SK-N-SH treated with all-trans-retinoic acid at 6 μM for 48 hours (cell line): Measurements from ENCODE around the gene HNF1A.

Source experiments
- ATAC-seq: fragments of 200-7000 bp; cut with Tn5 transposase; 3 replicates; pipeline ENCODE4 v1.9.1; 2020; ENCODE audit warnings: mild to moderate bottlenecking, moderate library complexity
- ARNTL ChIP-seq: fragments of 450-650 bp; formaldehyde crosslinking; IDR thresholded peaks from 2 replicates; pipeline ENCODE4 v1.5.0; 2020; ENCODE audit warnings: low read depth, mild to moderate bottlenecking, moderate library complexity, borderline replicate concordance
- CSDC2 ChIP-seq: fragments of 250-450 bp; sonication (Bioruptor Pico); IDR thresholded peaks from 2 replicates; pipeline ENCODE4 v1.5.0; 2020; ENCODE audit warnings: mild to moderate bottlenecking, moderate library complexity
- GLIS3 ChIP-seq: fragments of 250-450 bp; sonication (Bioruptor Pico); IDR thresholded peaks from 2 replicates; pipeline ENCODE4 v1.5.0; 2020; ENCODE audit warnings: mild to moderate bottlenecking, moderate library complexity
- ISL1 ChIP-seq: fragments of 250-450 bp; sonication (Bioruptor Pico); IDR thresholded peaks from 2 replicates; pipeline ENCODE4 v2.1.2; 2022; ENCODE audit warnings: mild to moderate bottlenecking, moderate library complexity
- PPARA ChIP-seq: fragments of 250-450 bp; sonication (Bioruptor Pico); IDR thresholded peaks from 2 replicates; pipeline ENCODE4 v1.5.0; 2020; ENCODE audit warnings: mild to moderate bottlenecking, borderline replicate concordance
- RARB ChIP-seq: fragments of 250-450 bp; sonication (Bioruptor Pico); IDR thresholded peaks from 2 replicates; pipeline ENCODE4 v1.8.0; 2021; ENCODE audit warnings: mild to moderate bottlenecking, moderate library complexity
- TOX ChIP-seq: fragments of 250-450 bp; sonication (Bioruptor Pico); IDR thresholded peaks from 2 replicates; pipeline ENCODE4 v1.8.0; 2021; ENCODE audit warnings: mild to moderate bottlenecking, moderate library complexity, borderline replicate concordance
- ZFP3 ChIP-seq: fragments of 250-450 bp; sonication (Bioruptor Pico); IDR thresholded peaks from 2 replicates; pipeline ENCODE4 v1.5.0; 2020; ENCODE audit warnings: mild to moderate bottlenecking, moderate library complexity
- ZFP30 ChIP-seq: fragments of 450-650 bp; formaldehyde crosslinking; IDR thresholded peaks from 2 replicates; pipeline ENCODE4 v1.5.0; 2022; ENCODE audit warnings: mild to moderate bottlenecking, moderate library complexity
- ZNF565 ChIP-seq: fragments of 450-650 bp; formaldehyde crosslinking; conservative IDR thresholded peaks from 2 replicates; pipeline ENCODE4 v1.5.0; 2020; ENCODE audit warnings: low read depth, mild to moderate bottlenecking, moderate library complexity
- ZNF8 ChIP-seq: fragments of 450-650 bp; formaldehyde crosslinking; IDR thresholded peaks from 2 replicates; pipeline ENCODE4 v1.5.0; 2020; ENCODE audit warnings: mild to moderate bottlenecking, moderate library complexity
- TF ChIP-seq, protein P1 (sequence below): fragments of 250-450 bp; sonication (Bioruptor Pico); IDR thresholded peaks from 2 replicates; pipeline ENCODE4 v1.8.0; 2021; ENCODE audit warnings: low read depth, mild to moderate bottlenecking, moderate library complexity, borderline replicate concordance
- TF ChIP-seq, protein P2 (sequence below): fragments of 250-450 bp; sonication (Bioruptor Pico); IDR thresholded peaks from 2 replicates; pipeline ENCODE4 v1.8.0; 2020; ENCODE audit warnings: mild to moderate bottlenecking, moderate library complexity, borderline replicate concordance
- TF ChIP-seq, protein P3 (sequence below): fragments of 250-450 bp; sonication (Bioruptor Pico); IDR thresholded peaks from 2 replicates; pipeline ENCODE4 v1.5.0; 2020; ENCODE audit warnings: mild to moderate bottlenecking, moderate library complexity
- TF ChIP-seq, protein P4 (sequence below): fragments of 250-450 bp; sonication (Bioruptor Pico); IDR thresholded peaks from 2 replicates; pipeline ENCODE4 v1.5.1; 2021; ENCODE audit warnings: mild to moderate bottlenecking, moderate library complexity
- TF ChIP-seq, protein P5 (sequence below): fragments of 250-450 bp; sonication (Bioruptor Pico); IDR thresholded peaks from 2 replicates; pipeline ENCODE4 v1.5.1; 2020; ENCODE audit warnings: low read depth, mild to moderate bottlenecking, moderate library complexity

The HNF1A gene

DNA sequence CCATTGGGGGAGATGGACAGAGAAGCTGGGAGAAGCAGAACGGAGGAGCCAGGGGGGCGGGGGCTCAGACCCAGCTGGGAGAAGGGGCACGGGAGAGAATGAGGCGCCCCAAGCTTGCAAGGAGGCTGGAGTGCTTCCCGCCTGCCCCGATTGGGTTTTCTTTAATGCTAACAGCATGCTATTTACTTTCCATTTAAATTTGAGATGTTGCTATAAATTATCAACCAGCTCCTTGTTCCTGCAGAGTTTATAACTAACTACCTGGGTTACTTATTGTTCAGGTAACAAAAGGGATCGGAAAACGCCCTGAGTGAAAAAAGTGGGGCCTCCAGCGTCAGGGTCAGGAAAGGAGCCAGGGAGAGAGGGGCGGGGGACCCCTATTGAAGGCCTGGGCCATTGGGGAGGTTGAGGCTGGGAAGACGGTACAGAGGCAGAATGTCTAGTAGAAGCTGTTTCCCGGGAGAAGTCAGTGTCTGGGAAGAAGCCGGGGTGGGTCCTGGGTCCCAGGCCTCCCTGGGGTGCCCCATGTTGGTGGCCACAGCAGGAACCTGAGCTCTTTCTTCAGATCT lies 2.5 kb downstream of the HNF1A start:
- no peak for ATAC-seq
- TF ChIP-seq GLIS3 (CRISPR knock-in tag) (no peak), ISL1 (CRISPR knock-in tag) (no peak), ZFP3 (CRISPR knock-in tag) (no peak), ZFP30 (CRISPR knock-in tag) (no peak), TOX (CRISPR knock-in tag) (no peak)
- TF ChIP-seq, protein P1, sequence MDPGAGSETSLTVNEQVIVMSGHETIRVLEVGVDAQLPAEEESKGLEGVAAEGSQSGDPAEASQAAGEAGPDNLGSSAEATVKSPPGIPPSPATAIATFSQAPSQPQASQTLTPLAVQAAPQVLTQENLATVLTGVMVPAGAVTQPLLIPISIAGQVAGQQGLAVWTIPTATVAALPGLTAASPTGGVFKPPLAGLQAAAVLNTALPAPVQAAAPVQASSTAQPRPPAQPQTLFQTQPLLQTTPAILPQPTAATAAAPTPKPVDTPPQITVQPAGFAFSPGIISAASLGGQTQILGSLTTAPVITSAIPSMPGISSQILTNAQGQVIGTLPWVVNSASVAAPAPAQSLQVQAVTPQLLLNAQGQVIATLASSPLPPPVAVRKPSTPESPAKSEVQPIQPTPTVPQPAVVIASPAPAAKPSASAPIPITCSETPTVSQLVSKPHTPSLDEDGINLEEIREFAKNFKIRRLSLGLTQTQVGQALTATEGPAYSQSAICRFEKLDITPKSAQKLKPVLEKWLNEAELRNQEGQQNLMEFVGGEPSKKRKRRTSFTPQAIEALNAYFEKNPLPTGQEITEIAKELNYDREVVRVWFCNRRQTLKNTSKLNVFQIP (CRISPR knock-in tag): no peak

DNA sequence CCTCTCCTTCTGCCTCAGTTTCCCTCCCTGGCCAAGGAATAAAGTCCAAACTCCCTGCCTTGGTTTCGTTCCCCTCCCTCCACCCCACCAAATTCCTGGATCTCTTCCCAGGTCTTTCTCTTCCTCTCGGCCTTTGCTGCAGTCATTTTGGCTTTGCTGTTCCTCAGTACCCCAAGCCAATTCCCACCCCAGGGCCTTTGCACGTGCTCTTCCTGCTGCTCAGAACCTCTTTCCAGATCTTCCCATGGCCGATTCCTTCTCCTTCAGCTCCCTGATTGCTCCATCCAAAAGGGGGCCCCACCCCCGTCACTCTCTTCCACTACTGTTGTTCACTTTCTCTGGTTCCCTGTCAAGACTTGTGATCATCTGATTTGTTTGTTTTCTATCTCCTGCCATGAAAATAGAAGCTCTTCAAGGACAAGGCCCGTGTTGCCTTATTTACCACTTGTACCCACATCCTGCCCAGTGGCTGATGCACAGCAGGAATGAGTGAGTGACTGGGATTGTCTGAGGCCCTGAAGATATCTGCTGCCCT lies 3.1 kb downstream of the HNF1A start:
- TF ChIP-seq, protein P2, sequence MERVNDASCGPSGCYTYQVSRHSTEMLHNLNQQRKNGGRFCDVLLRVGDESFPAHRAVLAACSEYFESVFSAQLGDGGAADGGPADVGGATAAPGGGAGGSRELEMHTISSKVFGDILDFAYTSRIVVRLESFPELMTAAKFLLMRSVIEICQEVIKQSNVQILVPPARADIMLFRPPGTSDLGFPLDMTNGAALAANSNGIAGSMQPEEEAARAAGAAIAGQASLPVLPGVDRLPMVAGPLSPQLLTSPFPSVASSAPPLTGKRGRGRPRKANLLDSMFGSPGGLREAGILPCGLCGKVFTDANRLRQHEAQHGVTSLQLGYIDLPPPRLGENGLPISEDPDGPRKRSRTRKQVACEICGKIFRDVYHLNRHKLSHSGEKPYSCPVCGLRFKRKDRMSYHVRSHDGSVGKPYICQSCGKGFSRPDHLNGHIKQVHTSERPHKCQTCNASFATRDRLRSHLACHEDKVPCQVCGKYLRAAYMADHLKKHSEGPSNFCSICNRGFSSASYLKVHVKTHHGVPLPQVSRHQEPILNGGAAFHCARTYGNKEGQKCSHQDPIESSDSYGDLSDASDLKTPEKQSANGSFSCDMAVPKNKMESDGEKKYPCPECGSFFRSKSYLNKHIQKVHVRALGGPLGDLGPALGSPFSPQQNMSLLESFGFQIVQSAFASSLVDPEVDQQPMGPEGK (CRISPR knock-in tag): no peak
- TF ChIP-seq ARNTL (no peak), PPARA (CRISPR knock-in tag) (no peak), ZNF565 (no peak)
- TF ChIP-seq, protein P1 (CRISPR knock-in tag): no peak
- TF ChIP-seq, protein P3, sequence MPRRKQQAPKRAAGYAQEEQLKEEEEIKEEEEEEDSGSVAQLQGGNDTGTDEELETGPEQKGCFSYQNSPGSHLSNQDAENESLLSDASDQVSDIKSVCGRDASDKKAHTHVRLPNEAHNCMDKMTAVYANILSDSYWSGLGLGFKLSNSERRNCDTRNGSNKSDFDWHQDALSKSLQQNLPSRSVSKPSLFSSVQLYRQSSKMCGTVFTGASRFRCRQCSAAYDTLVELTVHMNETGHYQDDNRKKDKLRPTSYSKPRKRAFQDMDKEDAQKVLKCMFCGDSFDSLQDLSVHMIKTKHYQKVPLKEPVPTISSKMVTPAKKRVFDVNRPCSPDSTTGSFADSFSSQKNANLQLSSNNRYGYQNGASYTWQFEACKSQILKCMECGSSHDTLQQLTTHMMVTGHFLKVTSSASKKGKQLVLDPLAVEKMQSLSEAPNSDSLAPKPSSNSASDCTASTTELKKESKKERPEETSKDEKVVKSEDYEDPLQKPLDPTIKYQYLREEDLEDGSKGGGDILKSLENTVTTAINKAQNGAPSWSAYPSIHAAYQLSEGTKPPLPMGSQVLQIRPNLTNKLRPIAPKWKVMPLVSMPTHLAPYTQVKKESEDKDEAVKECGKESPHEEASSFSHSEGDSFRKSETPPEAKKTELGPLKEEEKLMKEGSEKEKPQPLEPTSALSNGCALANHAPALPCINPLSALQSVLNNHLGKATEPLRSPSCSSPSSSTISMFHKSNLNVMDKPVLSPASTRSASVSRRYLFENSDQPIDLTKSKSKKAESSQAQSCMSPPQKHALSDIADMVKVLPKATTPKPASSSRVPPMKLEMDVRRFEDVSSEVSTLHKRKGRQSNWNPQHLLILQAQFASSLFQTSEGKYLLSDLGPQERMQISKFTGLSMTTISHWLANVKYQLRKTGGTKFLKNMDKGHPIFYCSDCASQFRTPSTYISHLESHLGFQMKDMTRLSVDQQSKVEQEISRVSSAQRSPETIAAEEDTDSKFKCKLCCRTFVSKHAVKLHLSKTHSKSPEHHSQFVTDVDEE (CRISPR knock-in tag): no peak
- TF ChIP-seq, protein P4, sequence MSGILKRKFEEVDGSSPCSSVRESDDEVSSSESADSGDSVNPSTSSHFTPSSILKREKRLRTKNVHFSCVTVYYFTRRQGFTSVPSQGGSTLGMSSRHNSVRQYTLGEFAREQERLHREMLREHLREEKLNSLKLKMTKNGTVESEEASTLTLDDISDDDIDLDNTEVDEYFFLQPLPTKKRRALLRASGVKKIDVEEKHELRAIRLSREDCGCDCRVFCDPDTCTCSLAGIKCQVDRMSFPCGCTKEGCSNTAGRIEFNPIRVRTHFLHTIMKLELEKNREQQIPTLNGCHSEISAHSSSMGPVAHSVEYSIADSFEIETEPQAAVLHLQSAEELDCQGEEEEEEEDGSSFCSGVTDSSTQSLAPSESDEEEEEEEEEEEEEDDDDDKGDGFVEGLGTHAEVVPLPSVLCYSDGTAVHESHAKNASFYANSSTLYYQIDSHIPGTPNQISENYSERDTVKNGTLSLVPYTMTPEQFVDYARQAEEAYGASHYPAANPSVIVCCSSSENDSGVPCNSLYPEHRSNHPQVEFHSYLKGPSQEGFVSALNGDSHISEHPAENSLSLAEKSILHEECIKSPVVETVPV (CRISPR knock-in tag): no peak
- TF ChIP-seq, all 23 proteins: peak for 0
- ATAC-seq: no peak

DNA sequence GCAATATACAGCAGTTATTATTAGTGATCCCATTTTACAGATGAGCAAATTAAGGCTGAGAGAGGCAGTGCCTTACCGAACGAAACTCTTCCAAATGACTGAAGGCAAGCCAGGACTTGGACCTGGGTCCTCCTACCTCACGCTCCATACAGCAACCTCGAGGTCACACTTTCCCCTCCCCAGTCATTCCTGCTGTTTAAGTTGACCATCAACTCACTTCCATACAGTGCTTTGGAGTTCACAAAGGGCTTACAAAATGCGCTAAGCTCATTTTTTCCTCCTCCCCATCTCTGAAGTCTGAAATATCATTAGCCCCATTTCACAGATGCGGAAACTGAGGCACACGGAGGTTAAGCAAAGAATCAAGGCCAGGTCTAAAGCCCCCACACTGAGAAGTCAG lies 4.3 kb downstream of the HNF1A start:
- ATAC-seq: no peak
- TF ChIP-seq TOX (CRISPR knock-in tag) (no peak), CSDC2 (CRISPR knock-in tag) (no peak), ZNF565 (no peak), ZNF8 (CRISPR knock-in tag) (no peak), ISL1 (CRISPR knock-in tag) (no peak), RARB (CRISPR knock-in tag) (no peak)
- TF ChIP-seq, protein P3 (CRISPR knock-in tag): no peak
- TF ChIP-seq, protein P4 (CRISPR knock-in tag): no peak
- TF ChIP-seq, protein P5, sequence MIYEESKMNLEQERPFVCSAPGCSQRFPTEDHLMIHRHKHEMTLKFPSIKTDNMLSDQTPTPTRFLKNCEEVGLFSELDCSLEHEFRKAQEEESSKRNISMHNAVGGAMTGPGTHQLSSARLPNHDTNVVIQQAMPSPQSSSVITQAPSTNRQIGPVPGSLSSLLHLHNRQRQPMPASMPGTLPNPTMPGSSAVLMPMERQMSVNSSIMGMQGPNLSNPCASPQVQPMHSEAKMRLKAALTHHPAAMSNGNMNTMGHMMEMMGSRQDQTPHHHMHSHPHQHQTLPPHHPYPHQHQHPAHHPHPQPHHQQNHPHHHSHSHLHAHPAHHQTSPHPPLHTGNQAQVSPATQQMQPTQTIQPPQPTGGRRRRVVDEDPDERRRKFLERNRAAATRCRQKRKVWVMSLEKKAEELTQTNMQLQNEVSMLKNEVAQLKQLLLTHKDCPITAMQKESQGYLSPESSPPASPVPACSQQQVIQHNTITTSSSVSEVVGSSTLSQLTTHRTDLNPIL (CRISPR knock-in tag): no peak
- TF ChIP-seq, protein P2 (CRISPR knock-in tag): no peak
